ENCODE measurements around the gene LYZ.

- TF ChIP-seq, protein P1, sequence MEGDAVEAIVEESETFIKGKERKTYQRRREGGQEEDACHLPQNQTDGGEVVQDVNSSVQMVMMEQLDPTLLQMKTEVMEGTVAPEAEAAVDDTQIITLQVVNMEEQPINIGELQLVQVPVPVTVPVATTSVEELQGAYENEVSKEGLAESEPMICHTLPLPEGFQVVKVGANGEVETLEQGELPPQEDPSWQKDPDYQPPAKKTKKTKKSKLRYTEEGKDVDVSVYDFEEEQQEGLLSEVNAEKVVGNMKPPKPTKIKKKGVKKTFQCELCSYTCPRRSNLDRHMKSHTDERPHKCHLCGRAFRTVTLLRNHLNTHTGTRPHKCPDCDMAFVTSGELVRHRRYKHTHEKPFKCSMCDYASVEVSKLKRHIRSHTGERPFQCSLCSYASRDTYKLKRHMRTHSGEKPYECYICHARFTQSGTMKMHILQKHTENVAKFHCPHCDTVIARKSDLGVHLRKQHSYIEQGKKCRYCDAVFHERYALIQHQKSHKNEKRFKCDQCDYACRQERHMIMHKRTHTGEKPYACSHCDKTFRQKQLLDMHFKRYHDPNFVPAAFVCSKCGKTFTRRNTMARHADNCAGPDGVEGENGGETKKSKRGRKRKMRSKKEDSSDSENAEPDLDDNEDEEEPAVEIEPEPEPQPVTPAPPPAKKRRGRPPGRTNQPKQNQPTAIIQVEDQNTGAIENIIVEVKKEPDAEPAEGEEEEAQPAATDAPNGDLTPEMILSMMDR (IDR thresholded peaks at IDR 0.05 in 8 of 11, conservative IDR thresholded peaks at IDR 0.05 in 3 of 11): no peak
- TF ChIP-seq POLR2AphosphoS5 (IDR thresholded peaks at IDR 0.05): no peak
These were observed 15.3 kb upstream of the LYZ start for GRCh38 chr12:69332815-69333358.

All from spleen (tissue), 7 donors.